Ascending aorta (tissue), 2 donors: ENCODE measurements around the gene ASCC1. TPM values are rescaled to one million over a fixed set of nuclear protein-coding genes. Genes with fewer than 3 reads are reported as not detected.

ENCODE experiments used
- DNase-seq, 2 donors: peaks; one replicate each; pipeline ENCODE4 v3.0.0-alpha.2; 2019; ENCODE audit warnings: low spot score in 2 of 2
- H3K27ac ChIP-seq, 2 donors: fragments of 200-600 bp; sonication (generic); one replicate each; pipeline ENCODE4 v1.5.1; 2016 to 2017; ENCODE audit warnings: mild to moderate bottlenecking in 1 of 2
- H3K27me3 ChIP-seq: fragments of 200-600 bp; sonication (generic); one replicate; pipeline ENCODE4 v1.5.1; 2017
- H3K36me3 ChIP-seq, 2 donors: fragments of 200-600 bp; sonication (generic); one replicate each; pipeline ENCODE4 v1.5.1; 2016
- H3K4me1 ChIP-seq, 2 donors: fragments of 200-600 bp; sonication (generic); one replicate each; pipeline ENCODE4 v1.5.1; 2016 to 2017; ENCODE audit warnings: mild to moderate bottlenecking in 1 of 2
- H3K4me3 ChIP-seq, 2 donors: fragments of 200-600 bp; sonication (generic); one replicate each; pipeline ENCODE4 v1.5.1; 2016 to 2017; ENCODE audit warnings: mild to moderate bottlenecking in 1 of 2
- H3K9me3 ChIP-seq, 2 donors: fragments of 200-600 bp; sonication (generic); one replicate each; pipeline ENCODE4 v1.5.1; 2016
- CTCF ChIP-seq, 3 experiments: fragments of 200-600 bp in 2 of 3; fragments of 450-650 bp in 1 of 3; sonication (generic) in 2 of 3; IDR thresholded peaks; one replicate each; pipeline ENCODE4 v1.5.1; 2016 to 2019; ENCODE audit warnings: antibody characterized with exemption in 3 of 3, mild to moderate bottlenecking in 1 of 3, moderate library complexity in 1 of 3
- intact Hi-C: fragments of 100-400 bp; cut with DNase I; formaldehyde crosslinking; loops from one replicate; pipeline ENCODE4 v1.15.1; 2023
- total RNA-seq: library from RNA; depleted of rRNA; stranded (reverse); fragments of >200 nt; gene quantifications from one replicate; pipeline ENCODE4 v1.1.0, GENCODE V29; 2016

The ASCC1 gene
- total RNA-seq, 1 donor from 2014 or later = 5.5 TPM

GRCh38 chr10:72171175-72171630 lies 44.9 kb downstream of the ASCC1 start:
- no peak overlapping the region for H3K27ac ChIP-seq
- no peak for TF ChIP-seq CTCF (IDR thresholded peaks at IDR 0.05)
- intact Hi-C loops = no loop called here
- H3K36me3 ChIP-seq = no peaks in the 10 kb centered on the region
- no peak for DNase-seq
- H3K4me1 ChIP-seq = peaks cover 0 to 8% of the 10 kb centered on the region in 2 donors
- no peaks in the 10 kb centered on the region for H3K27me3 ChIP-seq
- no peak overlapping the region for H3K4me3 ChIP-seq
- H3K9me3 ChIP-seq = no peaks in the 10 kb centered on the region

GRCh38 chr10:72170733-72171132 lies 45.3 kb downstream of the ASCC1 start:
- intact Hi-C loops = no loop called here
- no peak overlapping the region for H3K27ac ChIP-seq
- H3K9me3 ChIP-seq = no peaks in the 10 kb centered on the region

DNA sequence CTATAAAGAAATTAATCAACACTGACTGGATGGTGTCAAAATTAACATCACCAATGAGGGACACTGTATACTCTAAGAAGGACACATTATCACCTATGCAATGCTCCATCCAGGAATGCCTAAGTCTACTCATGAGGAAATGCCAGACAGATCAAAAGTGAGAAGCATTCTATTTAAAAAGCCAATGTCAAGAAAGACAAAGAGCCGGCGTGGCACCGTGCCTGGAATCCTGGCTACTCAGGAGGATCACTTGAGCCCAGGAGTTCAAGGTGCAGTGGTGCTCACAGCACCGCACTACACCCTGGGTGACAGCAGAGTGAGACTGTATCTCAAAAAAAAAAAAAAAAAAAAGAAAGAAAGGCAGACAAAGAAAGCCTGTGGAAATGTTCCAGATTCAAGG lies 45.8 kb downstream of the ASCC1 start:
- no peak overlapping the region for H3K27ac ChIP-seq
- H3K27me3 ChIP-seq = no peaks in the 10 kb centered on the region
- no peaks in the 10 kb centered on the region for H3K36me3 ChIP-seq
- H3K4me1 ChIP-seq = peaks cover 0 to 3% of the 10 kb centered on the region in 2 donors
- DNase-seq = no peak
- no peak for TF ChIP-seq CTCF (IDR thresholded peaks at IDR 0.05)
- intact Hi-C loops = no loop called here
- H3K9me3 ChIP-seq = no peaks in the 10 kb centered on the region
- no peak overlapping the region for H3K4me3 ChIP-seq

More at GRCh38 chr10:72170733-72171132, 45.3 kb downstream of the ASCC1 start:
- Histone ChIP-seq H3K4me3 (no peak overlapping the region), H3K4me1 (peaks cover 0 to 7% of the 10 kb centered on the region in 2 donors), H3K36me3 (no peaks in the 10 kb centered on the region), H3K27me3 (no peaks in the 10 kb centered on the region)
- no peak for DNase-seq
- TF ChIP-seq CTCF (IDR thresholded peaks at IDR 0.05) = no peak

DNA sequence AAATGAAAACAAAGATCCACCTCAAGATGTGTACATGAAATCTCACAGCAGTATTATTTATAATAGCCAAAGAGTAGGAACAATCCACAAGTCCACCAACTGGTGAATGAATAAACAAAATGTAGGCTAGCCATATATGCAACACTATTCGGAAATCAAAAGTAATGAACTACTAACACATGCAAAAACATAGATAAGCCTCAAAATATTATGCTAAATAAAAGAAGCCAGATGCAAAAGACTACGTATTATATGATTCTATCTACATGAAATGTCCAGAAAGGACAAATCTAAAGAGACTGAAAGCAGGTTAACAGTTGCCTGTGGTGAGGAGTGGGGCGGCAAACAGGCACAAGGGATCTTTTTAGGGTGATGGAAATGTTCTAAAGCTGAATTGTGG lies 49.0 kb downstream of the ASCC1 start:
- no peaks in the 10 kb centered on the region for H3K4me1 ChIP-seq
- no peak overlapping the region for H3K27ac ChIP-seq
- no peaks in the 10 kb centered on the region for H3K9me3 ChIP-seq
- H3K27me3 ChIP-seq = no peaks in the 10 kb centered on the region
- no peak for TF ChIP-seq CTCF (IDR thresholded peaks at IDR 0.05)
- no peaks in the 10 kb centered on the region for H3K36me3 ChIP-seq
- H3K4me3 ChIP-seq = no peak overlapping the region
- no peak for DNase-seq
- intact Hi-C loops = no loop called here

- Histone ChIP-seq H3K9me3 (no peaks in the 10 kb centered on the region), H3K4me3 (no peak overlapping the region), H3K36me3 (peaks cover 13 to 16% of the 10 kb centered on the region in 2 donors), H3K27me3 (no peaks in the 10 kb centered on the region), H3K27ac (no peak overlapping the region), H3K4me1 (no peaks in the 10 kb centered on the region)
- intact Hi-C loops = no loop called here
- no peak for TF ChIP-seq CTCF (IDR thresholded peaks at IDR 0.05)
- no peak for DNase-seq
Observed at GRCh38 chr10:72164617-72165016, 51.5 kb downstream of the ASCC1 start.

- intact Hi-C loops = no loop called here
- Histone ChIP-seq H3K9me3 (no peaks in the 10 kb centered on the region), H3K4me3 (no peak overlapping the region), H3K4me1 (no peaks in the 10 kb centered on the region), H3K27ac (no peak overlapping the region), H3K27me3 (no peaks in the 10 kb centered on the region), H3K36me3 (peaks cover 13 to 16% of the 10 kb centered on the region in 2 donors)
- no peak for TF ChIP-seq CTCF (IDR thresholded peaks at IDR 0.05)
- no peak for DNase-seq
Observed at GRCh38 chr10:72162978-72163377, 53.1 kb downstream of the ASCC1 start.
